Fibroblast of lung (primary cell): ENCODE measurements around the gene TTC4. TPM values are rescaled to one million over a fixed set of nuclear protein-coding genes. Genes with fewer than 3 reads are reported as not detected.

Source experiments
- DNase-seq, 2 donors: peaks; one replicate each; pipeline versions ENCODE4 v3.0.0 to v3.0.0-alpha.2; 2010; ENCODE audit warnings: low read depth in 2 of 2
- H2AFZ ChIP-seq: 2 replicates; pipeline ENCODE4 v1.5.1; 2012; ENCODE audit warnings: low read length, control low read depth, inconsistent platforms
- H3K27ac ChIP-seq: 2 replicates; pipeline ENCODE4 v1.5.1; 2011; ENCODE audit warnings: low read length, control low read depth; ENCODE audit not compliant: insufficient read depth
- H3K27me3 ChIP-seq: 2 replicates; pipeline ENCODE4 v1.5.1; 2011; ENCODE audit warnings: mild to moderate bottlenecking, low read length; ENCODE audit not compliant: control insufficient read depth, insufficient read depth
- H3K36me3 ChIP-seq: 2 replicates; pipeline ENCODE4 v1.5.1; 2011; ENCODE audit warnings: low read length; ENCODE audit not compliant: control insufficient read depth, insufficient read depth
- H3K4me1 ChIP-seq: 2 replicates; pipeline ENCODE4 v1.5.1; 2011; ENCODE audit warnings: low read length; ENCODE audit not compliant: control insufficient read depth, insufficient read depth; ENCODE audit errors: extremely low read depth
- H3K4me2 ChIP-seq: 2 replicates; pipeline ENCODE4 v1.5.1; 2011; ENCODE audit warnings: low read length, control low read depth; ENCODE audit not compliant: insufficient read depth; ENCODE audit errors: extremely low read depth
- H3K4me3 ChIP-seq, 4 experiments: fragments of 200-600 bp in 1 of 4; sonication (generic) in 1 of 4; replicated peaks in 1 of 4; 2 replicates each; pipeline ENCODE4 v1.5.1; 2011 to 2016; ENCODE audit warnings: low read length in 4 of 4, low read depth in 3 of 4, mild to moderate bottlenecking in 3 of 4, control low read depth in 2 of 4, inconsistent platforms in 1 of 4, mixed read lengths in 1 of 4; ENCODE audit not compliant: insufficient read depth in 1 of 4; ENCODE audit errors: control extremely low read depth in 1 of 4
- H3K79me2 ChIP-seq: 2 replicates; pipeline ENCODE4 v1.5.1; 2012; ENCODE audit warnings: mild to moderate bottlenecking, low read length, inconsistent platforms; ENCODE audit not compliant: control insufficient read depth, insufficient read depth
- H3K9ac ChIP-seq: 2 replicates; pipeline ENCODE4 v1.5.1; 2011; ENCODE audit warnings: mild to moderate bottlenecking, low read length, control low read depth; ENCODE audit not compliant: insufficient read depth
- H3K9me3 ChIP-seq: 2 replicates; pipeline ENCODE4 v1.5.1; 2012; ENCODE audit warnings: low read depth, low read length; ENCODE audit not compliant: control insufficient read depth, insufficient read depth
- H4K20me1 ChIP-seq: 2 replicates; pipeline ENCODE4 v1.5.1; 2011; ENCODE audit warnings: low read length; ENCODE audit not compliant: control insufficient read depth, insufficient read depth; ENCODE audit errors: extremely low read depth
- CTCF ChIP-seq, 2 donors: IDR thresholded peaks in 1 of 2; conservative IDR thresholded peaks in 1 of 2; 1 replicate in 1 of 2; 2 replicates in 1 of 2; pipeline ENCODE4 v1.5.1; 2011 to 2012; ENCODE audit warnings: low read length in 2 of 2, control low read depth in 1 of 2, inconsistent platforms in 1 of 2, low read depth in 1 of 2, mild to moderate bottlenecking in 1 of 2
- EZH2 ChIP-seq: IDR thresholded peaks from 2 replicates; pipeline ENCODE4 v1.5.1; 2012; ENCODE audit warnings: low read length, control low read depth, mild to moderate bottlenecking; ENCODE audit errors: missing control alignments
- polyA plus RNA-seq, 2 donors: library from polyadenylated mRNA; depleted of rRNA in 1 of 2; stranded (reverse) in 1 of 2; unstranded in 1 of 2; fragments of >200 nt; gene quantifications; 2 replicates each; pipeline ENCODE4 v1.2.1, GENCODE V29; 2011 to 2012; ENCODE audit warnings: missing spikeins in 1 of 2
- total RNA-seq: library from RNA; depleted of rRNA; stranded (reverse); fragments of >200 nt; gene quantifications from 2 replicates; pipeline ENCODE4 v1.2.1, GENCODE V29; 2014

The TTC4 gene
- total and polyA plus RNA-seq, 2 donors (not counting 1 experiment from before 2014, with no cell fraction given): 19.3 to 19.8 TPM

- Histone ChIP-seq H2AFZ (no peak overlapping the region), H3K4me3 (no peak overlapping the region), H4K20me1 (no peaks in the 10 kb centered on the region), H3K4me2 (no peak overlapping the region), H3K4me1 (no peaks in the 10 kb centered on the region), H3K27me3 (no peaks in the 10 kb centered on the region), H3K9ac (no peak overlapping the region), H3K79me2 (no peaks in the 10 kb centered on the region), H3K27ac (no peak overlapping the region), H3K36me3 (peaks cover 7% of the 10 kb centered on the region), H3K9me3 (no peaks in the 10 kb centered on the region)
- no peak for TF ChIP-seq CTCF (conservative IDR thresholded peaks at IDR 0.05 in 1 of 2, IDR thresholded peaks at IDR 0.05 in 1 of 2; ENCODE audit: low read depth in 1 of 2, low read length in 2 of 2)
- TF ChIP-seq EZH2: no peak
- no peak for DNase-seq
Observed at GRCh38 chr1:54724771-54725170, 9.1 kb downstream of the TTC4 start.

- H3K9ac ChIP-seq: no peak overlapping the region
- TF ChIP-seq EZH2 (no peak), CTCF (conservative IDR thresholded peaks at IDR 0.05 in 1 of 2, IDR thresholded peaks at IDR 0.05 in 1 of 2; ENCODE audit: low read depth in 1 of 2, low read length in 2 of 2) (no peak)
- H3K4me1 ChIP-seq: no peaks in the 10 kb centered on the region
- no peak overlapping the region for H3K4me2 ChIP-seq
- H3K27ac ChIP-seq: no peak overlapping the region
- peaks cover 10% of the 10 kb centered on the region for H3K36me3 ChIP-seq
- H3K9me3 ChIP-seq: no peaks in the 10 kb centered on the region
- H3K27me3 ChIP-seq: no peaks in the 10 kb centered on the region
- H3K79me2 ChIP-seq: no peaks in the 10 kb centered on the region
- no peaks in the 10 kb centered on the region for H4K20me1 ChIP-seq
- H2AFZ ChIP-seq: no peak overlapping the region
- no peak overlapping the region for H3K4me3 ChIP-seq
- peak in 1 of 2 donors; percentile 12 for DNase-seq
Observed at GRCh38 chr1:54728027-54728426, 12.4 kb downstream of the TTC4 start.

DNA sequence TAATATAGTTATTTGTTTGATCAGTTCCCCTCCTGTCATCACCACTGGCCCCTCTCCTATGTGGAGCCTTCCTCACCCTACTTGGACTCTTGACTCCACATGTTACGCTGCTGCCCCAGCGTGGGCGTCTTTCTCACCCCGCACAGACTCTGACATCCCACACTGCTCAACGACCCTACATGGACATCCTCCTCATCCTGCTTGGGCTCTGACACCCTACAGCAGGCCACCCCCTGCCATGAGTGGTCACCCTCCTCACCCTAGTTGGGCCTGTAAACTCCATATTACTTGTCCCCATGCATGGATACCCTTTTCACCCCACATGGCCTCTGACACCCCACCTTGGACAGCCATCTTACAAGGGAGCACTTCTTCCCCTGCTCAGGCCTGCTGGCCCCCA lies 21.0 kb downstream of the TTC4 start:
- H2AFZ ChIP-seq: no peak overlapping the region
- H3K4me1 ChIP-seq: no peaks in the 10 kb centered on the region
- peaks cover 14% of the 10 kb centered on the region for H3K36me3 ChIP-seq
- H3K4me3 ChIP-seq: no peak overlapping the region
- no peak overlapping the region for H3K4me2 ChIP-seq
- H3K27ac ChIP-seq: no peak overlapping the region
- no peaks in the 10 kb centered on the region for H3K79me2 ChIP-seq
- H4K20me1 ChIP-seq: no peaks in the 10 kb centered on the region
- H3K9me3 ChIP-seq: no peaks in the 10 kb centered on the region
- no peaks in the 10 kb centered on the region for H3K27me3 ChIP-seq
- TF ChIP-seq CTCF (conservative IDR thresholded peaks at IDR 0.05 in 1 of 2, IDR thresholded peaks at IDR 0.05 in 1 of 2; ENCODE audit: low read depth in 1 of 2, low read length in 2 of 2) (no peak), EZH2 (no peak)
- no peak overlapping the region for H3K9ac ChIP-seq
- DNase-seq: no peak
